Head of caudate nucleus (tissue), 42 donors: ENCODE measurements around the gene RABGAP1.
A peak's percentile ranks its signal among the peaks of the same experiment; 100 is the strongest.

Experiments used
- DNase-seq, 42 donors: peaks; one replicate each; pipeline versions ENCODE4 v3.0.0 to v3.0.0-alpha.2; 2020 to 2021; ENCODE audit warnings: mixed read lengths in 7 of 42
- intact Hi-C: fragments of 100-400 bp; cut with DNase I; formaldehyde crosslinking; loops from one replicate; pipeline ENCODE4 v1.15.0; 2022

Gene RABGAP1

DNA sequence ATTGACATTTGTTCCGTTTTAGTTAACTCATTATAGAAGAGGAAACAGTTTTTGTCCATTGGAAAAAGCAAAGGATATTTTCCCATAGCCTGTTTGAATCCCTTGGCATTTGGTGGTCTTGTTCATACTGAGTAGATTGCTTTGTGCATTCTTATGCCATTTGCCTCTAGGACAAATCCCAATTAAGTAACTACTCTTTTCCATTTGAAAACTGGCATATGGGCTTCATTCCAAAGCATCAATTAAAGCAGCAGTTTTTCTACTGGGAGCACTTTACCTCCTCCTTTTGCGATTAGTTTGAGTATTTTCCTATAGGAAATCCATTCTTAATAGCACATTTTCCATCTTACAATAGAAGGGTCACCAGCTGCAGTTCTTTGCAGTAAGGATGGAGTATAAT is 123.9 kb downstream of the RABGAP1 start:
- intact Hi-C loops = no loop called here
- no peak for DNase-seq

DNA sequence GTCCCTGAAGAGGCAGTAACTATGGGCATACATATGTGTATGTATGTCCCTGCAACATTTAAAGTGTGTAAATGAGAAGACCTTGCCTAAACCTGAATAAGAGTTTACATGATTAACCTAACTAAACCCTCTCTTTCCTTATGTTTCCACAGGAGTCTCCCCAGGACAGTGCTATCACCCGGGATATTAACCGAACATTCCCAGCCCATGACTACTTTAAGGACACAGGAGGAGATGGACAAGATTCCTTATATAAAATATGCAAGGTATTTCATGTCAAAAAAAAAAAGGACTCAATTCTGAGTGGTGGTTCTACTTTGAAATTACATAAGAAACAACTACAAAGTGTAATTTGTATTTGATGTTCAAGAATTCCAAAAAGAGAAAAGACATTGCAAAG is 124.4 kb downstream of the RABGAP1 start:
- DNase-seq = no peak
- intact Hi-C loops = no loop called here

DNA sequence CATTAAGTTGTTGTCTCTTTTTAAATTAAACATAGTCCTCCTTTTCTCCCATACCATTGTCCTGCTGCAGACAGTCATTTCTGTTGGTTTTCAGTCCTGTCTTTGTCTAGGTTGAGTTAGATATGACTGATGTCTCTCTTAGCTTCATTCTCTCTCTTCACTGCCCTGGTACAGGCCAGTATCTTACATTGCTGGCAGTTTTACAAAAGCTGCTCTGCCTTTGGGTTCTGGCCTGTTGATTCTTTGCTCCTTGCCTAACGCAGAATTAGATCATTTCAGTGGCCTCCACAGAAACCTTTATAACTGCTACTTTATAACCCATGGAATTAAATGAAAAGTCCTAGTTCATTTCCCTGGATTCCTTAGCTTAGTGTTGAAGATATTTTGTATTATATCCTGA is 126.3 kb downstream of the RABGAP1 start:
- intact Hi-C loops = no loop called here
- no peak for DNase-seq

DNA sequence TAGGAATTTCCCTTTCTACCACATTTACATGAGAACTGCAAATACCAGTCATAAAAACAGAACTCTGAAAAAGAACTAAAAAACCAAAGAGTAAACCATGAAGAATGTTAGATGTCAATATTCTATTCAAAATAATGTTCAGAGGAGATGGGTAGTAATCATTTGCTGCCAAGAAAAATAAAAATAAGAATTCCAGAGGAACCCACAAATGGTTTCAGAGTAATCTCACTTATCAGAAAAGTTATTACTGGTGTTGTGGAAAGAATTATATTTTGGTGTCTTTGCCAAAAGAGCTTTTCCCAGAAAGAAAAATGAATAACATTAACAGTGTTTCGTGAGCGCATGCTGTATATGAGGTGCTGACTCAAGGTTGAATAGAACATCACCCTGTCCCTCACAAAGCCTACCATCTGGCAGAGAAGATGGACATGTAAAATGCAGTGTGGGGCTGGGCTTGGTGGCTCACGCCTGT is 128.2 kb downstream of the RABGAP1 start:
- DNase-seq = no peak
- intact Hi-C loops = no loop called here

DNA sequence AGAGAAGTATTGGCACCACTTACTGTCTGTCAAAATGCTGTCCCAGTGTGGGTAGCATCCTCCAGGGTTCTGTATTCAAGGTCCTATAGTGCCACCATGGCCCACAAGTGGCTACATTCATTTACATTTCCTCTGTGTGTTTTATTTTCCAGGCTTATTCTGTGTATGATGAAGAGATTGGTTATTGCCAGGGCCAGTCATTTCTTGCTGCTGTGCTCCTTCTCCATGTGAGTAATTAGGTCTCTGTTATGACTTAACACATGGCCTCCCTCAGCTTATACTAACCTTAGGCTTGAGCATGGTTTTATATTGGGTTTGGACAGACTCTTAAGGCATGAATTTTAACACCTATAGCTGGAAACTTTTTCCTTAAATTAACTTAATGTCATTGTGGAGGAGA is 129.4 kb downstream of the RABGAP1 start:
- DNase-seq = no peak
- intact Hi-C loops = no loop called here

DNA sequence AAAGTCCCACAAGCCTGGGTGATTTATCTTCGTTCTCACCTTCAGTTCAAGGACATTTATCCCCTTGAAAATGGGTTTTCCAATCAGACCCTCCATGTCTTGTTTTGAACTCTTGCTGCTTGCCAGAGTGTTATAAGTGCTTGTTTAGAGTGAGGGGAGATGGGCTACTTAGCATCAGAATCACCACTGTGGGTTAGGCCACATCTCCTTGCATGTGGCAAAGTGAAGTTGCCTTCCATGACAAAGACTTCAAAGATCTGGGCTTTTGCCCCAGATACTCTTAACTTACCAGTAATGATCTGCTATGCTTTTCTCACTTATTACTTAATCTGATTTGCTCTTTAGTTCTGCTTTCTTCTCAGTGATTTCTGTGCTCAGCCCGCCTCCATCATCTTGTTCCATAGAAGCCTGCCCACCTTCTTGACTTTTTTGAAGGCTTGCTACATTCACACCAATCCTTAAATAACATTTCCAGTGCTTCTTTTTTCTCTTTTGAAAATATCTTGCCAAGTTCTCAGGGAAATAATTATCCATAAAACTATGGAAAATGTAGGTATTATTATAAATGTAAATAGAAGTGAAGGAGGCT is 131.7 kb downstream of the RABGAP1 start:
- peak in 21 of 42 donors; percentile 12 to 77 (median 44) for DNase-seq
- intact Hi-C loops = no loop called here

DNA sequence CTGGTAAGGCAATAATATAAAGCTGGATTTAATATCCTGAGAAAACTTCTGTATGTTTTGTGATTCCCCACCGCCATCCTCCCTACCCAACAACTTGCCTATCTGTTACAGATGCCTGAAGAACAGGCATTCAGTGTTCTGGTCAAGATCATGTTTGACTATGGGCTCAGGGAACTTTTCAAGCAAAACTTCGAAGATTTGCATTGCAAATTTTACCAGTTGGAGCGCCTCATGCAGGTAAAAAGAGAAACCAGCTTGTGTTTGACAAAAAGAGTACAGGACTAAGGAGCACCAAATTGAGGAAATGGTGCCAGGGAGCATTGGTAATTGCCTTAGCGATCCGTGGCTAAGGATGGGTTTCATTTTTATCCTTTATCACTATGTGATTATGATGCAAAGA is 132.6 kb downstream of the RABGAP1 start:
- intact Hi-C loops = no loop called here
- DNase-seq = no peak

DNA sequence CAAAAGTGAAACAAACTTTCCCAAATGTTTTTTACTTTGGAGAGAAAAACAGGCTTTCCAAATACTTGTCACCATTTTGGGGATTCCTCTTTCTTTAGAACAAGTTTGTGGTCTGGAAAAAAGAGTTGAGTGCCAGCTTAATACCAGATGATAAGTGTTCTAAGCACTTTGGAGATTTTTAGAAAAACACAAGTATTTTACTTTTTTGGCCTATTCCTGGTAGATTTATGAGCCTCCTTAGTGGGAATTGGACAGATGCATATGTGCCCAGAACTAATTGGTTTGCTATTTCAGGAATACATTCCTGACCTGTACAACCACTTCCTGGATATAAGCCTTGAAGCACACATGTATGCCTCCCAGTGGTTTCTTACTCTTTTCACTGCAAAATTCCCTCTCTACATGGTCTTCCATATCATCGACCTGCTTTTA is 133.2 kb downstream of the RABGAP1 start:
- DNase-seq = no peak
- intact Hi-C loops = no loop called here

DNA sequence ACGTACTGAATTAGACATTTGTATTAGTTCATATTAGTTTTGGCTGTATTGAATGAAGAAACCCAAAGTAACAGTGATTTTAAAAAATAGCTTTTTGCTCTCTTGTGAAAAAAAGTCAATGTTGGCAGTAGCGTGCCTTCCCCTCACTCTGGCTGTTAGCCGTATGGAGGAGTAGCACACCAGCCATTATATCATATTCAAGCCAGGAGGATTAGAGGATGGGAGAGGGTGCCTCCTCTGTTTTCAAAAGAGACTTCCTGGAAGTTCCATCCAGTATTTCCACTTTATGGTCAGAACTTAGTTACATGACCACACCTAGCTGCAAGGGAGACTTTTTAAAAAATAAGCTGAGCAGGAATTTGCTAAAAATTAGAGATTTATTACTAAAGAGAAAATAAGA is 133.8 kb downstream of the RABGAP1 start:
- intact Hi-C loops = no loop called here
- DNase-seq = no peak

DNA sequence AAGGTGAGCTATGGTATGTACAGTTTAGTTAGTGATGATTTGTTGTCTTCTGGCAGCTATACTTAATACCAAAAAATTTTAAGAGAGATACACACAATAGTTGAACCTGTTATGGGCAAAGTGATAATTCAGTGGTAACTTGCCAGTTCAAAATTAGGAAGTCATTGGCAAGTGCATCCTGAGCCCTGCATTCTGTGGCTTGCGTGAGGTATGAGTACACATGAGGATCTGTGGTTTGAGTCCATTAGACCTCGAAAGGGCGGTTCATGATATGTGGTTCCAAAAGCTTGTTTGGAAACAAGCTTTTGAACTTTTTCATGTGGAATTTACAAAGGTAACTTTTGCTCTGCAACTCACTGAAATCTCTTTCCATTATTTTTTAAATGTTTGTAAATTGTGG is 139.6 kb downstream of the RABGAP1 start:
- no peak for DNase-seq
- intact Hi-C loops = loop anchor here (5.0 kb wide), 1 partner anchor 272 kb away; no protein-coding TSS in a partner anchor

DNA sequence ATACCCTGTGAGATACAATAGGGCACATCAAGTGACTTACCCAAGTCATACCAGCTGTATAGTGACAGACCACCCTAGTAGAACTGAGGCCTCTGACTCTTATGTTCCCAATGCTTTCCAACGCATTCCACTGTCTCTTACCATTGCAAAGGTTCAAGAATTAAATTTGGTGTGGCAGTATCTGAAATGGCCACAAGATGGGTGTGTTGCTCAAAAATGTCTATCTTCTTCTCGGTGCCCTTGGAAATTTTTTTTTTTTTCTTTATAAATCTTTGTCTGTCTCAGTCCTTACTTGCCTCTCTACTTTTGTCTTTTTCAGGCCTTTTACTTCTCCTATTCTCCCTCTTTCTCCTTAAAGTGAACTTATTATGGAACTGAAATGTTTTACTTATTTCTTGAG is 141.0 kb downstream of the RABGAP1 start:
- peak in 2 of 42 donors; percentile 27 to 42 for DNase-seq

DNA sequence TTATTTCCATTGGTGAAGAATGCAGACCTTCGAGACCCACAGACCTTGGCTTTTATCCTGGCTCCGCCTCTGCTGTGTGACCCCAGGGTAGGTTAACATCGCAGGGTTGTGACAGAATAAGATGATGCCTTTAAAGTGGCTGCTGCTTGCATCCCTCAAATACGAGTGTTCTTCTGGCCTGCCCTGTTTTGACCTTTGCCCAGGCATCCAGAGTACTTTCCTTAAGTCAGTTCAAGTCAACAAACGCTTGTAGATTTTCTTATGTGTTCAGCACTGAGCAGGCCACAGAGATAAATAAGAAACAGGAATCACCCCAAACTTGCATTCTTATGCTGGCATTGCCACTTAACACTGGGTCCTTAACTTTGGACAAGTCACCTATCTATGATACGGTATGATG is 142.9 kb downstream of the RABGAP1 start:
- DNase-seq = no peak
- intact Hi-C loops = loop anchor here (5.0 kb wide), 1 partner anchor 269 kb away; no protein-coding TSS in a partner anchor

More for the DNA sequence above, 141.0 kb downstream of the RABGAP1 start:
- intact Hi-C loops = loop anchor here (5.0 kb wide), 1 partner anchor 270 kb away; no protein-coding TSS in a partner anchor

DNA sequence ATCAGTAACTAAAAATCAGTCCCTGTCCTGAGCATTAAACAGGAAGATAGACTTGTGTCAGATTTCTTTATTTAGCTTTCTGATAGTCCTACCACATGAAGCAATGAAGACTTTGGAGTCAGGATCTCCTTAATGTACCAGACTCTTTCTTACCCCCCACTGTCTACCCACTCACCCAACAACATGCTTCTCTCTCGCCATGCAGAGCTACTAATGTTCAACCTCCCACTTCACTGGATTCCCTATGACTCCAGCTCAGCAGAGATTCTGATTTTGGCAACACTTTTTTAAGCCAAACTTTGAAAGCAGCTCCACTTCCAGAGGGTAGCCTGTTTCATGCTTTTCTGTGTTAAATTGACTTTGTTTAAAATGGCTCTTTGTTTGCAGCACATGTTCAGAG is 143.4 kb downstream of the RABGAP1 start:
- intact Hi-C loops = loop anchor here (5.0 kb wide), 1 partner anchor 268 kb away; no protein-coding TSS in a partner anchor
- DNase-seq = peak in 7 of 42 donors; percentile 26 to 70 (median 45)

DNA sequence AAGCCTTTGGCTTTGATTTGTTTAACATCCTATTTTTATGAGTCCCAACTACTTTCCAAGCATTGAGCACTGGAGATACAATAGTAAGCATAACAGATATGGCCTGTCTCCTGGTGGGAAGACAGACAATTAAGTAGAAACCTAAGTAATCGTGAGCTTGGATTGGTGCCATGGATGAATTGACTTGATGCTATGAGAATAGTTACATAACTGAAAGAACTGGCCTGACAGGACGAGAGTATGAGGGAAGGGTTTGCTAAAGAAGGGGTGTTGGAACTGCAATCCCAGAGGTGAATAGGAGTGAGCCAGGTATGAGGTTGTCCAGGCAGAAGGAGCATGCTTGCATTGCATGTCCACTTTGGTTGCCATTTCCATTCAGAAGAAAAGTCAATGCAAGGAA is 145.1 kb downstream of the RABGAP1 start:
- DNase-seq = no peak

DNA sequence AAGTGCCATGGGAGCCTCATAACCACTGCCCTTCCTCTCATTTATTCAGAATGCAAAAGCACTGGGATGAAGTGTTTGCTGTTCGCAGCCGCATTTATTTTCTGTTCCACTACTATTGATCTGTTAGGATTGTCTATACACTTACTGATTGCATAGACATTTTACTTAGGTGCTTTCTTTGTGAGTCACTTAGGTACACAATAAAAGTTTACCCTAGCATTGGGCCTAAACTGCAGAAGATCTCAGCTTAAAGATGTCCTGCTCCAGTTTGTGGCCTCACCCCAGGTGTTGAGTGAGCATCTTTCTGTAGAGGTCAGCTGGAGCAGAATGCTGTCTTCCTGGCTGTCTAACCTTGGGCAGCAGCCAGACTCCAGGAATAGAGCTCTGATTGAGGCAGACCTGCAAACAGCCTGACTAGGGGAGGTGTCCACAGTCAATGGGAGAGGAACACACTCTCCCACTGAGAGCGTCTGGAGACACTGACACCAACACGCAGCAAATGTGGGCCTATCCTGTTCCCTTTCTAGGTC is 146.6 kb downstream of the RABGAP1 start:
- DNase-seq = no peak
- intact Hi-C loops = no loop called here

More for the DNA sequence above, 145.1 kb downstream of the RABGAP1 start:
- intact Hi-C loops = no loop called here

DNA sequence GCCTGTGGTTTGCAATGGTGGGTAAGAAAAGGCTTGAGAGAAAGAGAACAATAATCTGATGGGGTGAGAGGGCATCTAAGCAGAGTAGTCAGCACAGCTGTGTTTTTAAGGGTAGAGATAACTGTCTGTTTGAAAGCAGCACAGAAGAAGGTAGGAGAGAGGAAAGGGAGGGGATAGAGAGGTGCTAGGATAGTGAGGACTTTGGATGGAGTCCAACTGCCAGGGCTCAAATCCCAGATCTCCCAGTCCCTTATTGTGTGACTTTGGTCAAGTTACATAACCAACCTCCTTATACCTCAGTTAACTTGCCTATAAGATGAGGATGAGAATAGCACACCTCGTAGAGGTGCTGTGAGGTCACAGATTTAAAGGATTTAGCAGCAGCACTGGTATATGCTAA is 148.2 kb downstream of the RABGAP1 start:
- intact Hi-C loops = no loop called here
- no peak for DNase-seq

DNA sequence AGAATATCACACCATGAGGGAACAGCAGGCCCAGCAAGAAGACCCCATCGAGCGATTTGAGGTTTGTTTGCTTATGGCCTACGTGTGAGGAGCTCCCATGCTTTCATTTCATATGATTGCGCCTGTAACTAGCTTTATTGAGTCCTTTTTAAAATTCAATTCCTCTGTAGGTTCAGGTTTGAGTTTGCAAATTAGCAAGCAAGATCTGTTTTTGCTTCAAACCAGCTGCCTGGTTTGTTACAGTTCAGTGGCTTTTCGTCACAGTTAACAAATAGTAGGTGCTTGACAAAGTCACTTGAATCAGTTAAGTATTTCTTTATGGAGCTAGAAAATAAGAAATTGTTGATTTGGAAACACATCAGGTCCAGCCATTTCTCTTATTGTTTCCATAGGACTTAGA is 149.0 kb downstream of the RABGAP1 start:
- no peak for DNase-seq
- intact Hi-C loops = no loop called here

DNA sequence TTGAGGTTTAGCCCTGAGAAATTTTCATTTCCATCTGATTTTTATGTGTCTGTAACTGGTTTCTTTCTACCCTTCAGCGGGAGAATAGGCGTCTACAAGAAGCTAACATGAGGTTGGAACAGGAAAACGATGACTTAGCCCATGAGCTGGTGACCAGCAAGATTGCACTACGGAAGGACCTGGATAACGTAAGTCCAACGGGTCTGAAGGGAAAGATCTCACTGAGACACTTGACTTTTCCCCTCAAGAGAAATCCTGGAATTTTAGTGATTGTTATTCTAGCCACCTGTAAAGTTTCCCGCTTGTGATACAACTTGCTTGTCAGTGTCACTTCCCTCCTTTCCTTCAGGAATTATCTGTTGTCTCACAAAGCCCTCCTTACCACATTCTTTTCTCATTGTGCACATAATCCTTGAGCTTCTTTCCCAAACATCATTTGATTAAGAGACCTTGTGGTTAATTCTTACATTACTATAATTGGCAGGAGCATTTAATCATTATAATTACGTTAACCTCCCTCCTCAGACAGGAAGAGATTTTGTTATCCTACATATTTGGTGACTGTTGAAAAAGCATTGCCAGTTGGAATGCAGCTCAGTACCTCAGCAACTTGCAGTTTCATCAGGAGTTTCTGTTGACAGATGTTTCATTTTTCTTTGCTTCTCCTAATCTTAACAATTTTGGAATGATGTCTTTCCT is 149.5 kb downstream of the RABGAP1 start:
- intact Hi-C loops = no loop called here
- no peak for DNase-seq

DNA sequence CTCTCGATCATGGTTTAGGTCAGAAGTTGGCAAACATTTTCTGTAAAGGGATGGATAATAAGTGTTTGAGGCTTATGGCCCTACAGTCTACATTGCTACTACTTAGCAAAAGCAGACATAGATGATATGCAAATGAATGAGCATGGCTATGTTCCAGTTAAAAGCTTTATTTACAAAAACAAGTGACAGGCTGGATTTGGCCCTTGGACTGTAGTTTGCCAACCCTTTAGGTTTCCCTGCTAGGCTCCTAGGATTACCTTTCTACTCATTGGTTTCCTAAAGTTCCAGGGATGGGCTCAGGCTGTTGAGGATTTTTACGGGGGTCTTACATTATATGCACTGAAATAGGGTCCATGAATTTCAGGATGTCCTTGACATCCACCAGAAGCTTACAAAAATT is 150.1 kb downstream of the RABGAP1 start:
- DNase-seq = no peak
- intact Hi-C loops = no loop called here

DNA sequence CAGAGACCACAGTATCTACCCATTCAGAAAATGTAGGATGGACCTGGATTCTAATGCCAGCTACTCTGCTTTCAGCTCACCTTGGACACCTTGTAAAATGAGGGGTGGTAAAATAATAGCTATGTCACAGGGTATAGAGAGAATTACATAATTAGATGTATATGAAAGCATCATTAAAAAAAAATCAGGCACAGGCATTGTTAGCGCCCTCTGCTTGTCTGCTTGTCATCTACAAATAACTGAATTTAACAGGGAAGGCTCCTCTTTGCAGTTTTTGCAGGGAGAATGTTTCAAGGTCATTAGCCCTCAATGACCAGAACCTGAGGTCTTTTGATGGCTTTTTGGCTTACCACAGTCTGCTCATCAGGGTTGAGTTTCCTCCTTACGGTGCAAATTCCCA is 150.6 kb downstream of the RABGAP1 start:
- DNase-seq = no peak
- intact Hi-C loops = no loop called here

DNA sequence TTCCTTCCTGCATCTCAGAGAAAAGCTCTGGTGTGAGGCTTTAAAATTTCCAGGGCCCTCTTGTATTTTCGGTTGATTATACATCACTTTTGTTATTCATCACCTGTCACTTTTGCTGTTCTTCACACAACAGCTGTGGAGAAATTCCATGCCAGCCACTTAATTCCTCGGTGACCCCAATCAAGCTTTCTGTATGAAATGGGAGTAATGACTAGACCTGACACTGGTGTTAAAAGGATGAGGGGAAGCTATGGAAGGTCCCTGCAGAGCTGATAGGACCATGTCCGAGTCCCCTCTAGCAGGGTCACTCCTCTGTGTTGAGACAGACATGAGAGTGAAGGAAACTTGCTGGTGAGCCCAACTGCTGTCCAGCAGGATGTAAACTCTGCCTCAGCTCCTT is 152.3 kb downstream of the RABGAP1 start:
- DNase-seq = no peak
- intact Hi-C loops = no loop called here
